GM18526 (cell line): ENCODE measurements around the gene NSD1.

Experiments used
- POLR2A ChIP-seq: IDR thresholded peaks from 3 replicates; pipeline ENCODE4 v1.6.1; 2011; ENCODE audit not compliant: insufficient read length; ENCODE audit errors: extremely low read depth

NSD1 gene

DNA sequence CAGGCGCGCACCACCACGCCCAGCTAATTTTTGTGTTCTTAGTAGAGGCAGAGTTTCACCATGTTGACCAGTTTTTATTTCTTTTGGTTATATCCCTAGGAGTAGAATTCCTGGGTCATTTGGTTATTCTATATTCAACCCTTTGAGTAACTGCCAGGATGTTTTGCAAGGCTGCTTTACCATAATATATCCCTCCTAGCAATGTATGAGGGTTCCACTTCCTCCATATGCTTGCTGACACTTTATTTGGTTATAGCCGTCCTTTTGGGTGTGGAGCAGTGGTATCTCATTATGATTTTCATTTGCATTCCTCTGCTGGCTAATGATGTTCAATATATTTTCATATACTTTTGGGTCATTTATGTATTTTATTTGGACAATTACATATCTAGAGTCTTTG, 88.7 kb downstream of the NSD1 start:
- no peak for TF ChIP-seq POLR2A

DNA sequence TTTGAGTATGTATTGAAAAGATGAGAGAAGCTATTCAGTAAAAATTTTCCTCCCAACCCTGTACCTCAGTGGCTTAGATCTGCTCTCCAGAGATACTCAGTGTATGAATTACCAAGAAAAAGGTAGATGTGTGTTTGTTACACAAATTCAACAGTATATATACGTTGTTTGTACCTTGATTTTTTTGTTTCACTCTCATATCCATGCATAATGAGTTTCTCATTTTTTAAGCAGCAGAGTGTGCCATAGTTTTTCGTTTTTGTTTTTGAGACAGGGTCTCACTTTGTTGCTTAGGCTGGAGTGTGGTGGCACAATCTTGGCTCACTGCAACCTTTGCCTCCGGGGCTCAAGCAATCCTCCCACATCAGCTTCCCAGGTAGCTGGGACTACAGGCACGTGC, 92.2 kb downstream of the NSD1 start:
- TF ChIP-seq POLR2A, result no peak

DNA sequence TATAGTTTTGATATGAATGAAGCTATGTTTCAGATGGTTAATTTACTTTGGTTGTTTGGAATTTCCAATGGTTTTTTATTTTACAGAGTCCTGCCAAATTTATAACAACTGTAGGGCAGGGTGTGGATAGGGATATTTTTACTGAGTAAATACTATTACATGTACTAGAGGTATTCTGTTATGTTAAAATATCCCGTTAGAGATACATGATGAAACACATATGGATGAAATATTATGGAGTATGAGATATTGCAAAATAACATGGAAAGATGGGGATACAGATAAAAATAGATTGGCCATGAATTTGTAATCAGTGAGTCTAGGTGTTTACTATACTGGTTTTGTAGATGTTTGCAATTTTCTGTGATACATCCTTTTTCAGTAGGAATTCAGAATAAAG, 93.3 kb downstream of the NSD1 start:
- TF ChIP-seq POLR2A, result no peak

DNA sequence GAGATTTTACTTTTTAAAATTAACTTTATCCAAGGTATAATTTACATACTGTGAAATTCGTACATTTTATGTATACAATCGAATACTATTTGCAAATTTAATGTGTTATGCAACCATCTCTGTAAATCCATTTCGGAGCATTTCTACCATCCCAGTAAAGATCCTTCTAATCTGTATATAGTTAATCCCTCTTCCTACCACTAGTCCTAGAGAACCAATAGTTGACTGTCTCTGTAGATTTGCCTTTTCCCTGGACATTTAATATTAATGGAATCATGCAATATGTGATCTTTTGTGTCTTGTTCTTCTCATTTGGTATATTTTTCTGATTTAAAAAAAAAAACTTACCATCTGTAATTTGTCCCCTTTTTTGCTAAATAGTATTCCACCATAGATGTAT, 95.2 kb downstream of the NSD1 start:
- no peak for TF ChIP-seq POLR2A

DNA sequence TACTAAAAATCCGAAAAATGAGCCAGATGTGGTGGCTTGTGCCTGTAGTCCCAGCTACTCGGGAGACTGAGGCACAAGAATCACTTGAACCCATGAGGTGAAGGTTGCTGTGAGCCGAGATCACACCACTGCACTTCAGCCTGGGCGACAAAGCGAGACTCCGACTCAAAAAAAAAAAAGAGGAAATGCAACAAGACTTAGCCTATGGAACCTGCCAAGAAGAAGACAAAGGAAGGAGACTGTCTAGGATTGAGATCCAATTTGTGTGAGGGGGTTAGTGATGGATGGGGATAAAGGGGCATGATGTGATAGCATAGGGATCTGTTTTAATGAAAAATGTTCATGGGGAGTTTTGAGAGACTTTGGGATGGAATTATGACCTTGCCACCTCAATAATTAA, 97.1 kb downstream of the NSD1 start:
- TF ChIP-seq POLR2A, result no peak

DNA sequence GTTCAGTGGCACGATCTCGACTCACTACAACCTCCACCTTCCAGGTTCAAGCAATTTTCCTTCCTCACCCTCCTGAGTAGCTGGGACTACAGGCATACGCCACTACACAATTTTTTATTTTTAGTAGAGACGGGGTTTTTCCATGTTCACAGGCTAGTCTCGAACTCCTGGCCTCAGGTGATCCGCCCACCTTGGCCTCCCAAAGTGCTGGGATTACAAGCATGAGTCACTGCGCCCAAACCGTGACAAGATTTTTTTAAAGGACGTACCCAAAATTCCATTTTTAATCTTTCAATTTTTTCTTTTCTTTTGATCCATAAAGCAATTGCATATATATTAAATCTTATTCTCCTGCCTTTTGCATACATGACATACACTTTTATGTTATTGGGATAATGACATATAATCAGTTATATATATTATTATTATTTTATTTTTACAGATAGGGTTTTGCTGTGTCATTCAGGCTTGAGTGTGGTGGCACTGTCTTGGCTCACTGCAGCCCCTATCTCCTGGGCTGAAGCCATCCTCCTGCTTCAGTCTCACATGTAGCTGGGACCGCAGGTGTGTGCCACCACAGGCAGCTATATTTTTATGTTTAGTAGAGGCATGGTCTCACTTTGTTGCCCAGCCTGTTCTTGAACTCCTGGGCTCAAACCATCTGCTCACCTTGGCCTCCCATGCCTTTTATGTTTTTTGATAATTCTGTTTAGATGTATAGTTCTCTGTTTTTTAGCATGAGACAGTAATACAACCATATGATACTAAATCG, 98.1 kb downstream of the NSD1 start:
- no peak for TF ChIP-seq POLR2A

DNA sequence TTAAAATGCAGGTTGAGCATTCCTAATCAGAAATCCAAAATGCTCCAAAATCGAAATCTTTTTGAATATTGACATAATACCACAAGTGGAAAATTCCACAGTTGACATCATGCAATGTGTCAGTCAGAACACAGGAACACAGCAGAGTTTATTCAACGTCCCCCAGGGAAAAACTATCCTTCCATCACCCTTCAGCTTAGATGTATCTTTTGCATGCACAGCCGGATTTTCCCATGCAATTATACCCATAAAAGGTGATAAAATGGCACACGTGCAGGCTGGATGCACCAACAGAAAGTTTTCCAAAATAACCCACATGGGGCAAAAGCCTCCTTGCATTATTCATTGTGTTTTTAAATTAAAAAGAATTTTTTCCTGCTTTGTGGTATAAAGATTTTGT, 98.8 kb downstream of the NSD1 start:
- TF ChIP-seq POLR2A, result no peak

DNA sequence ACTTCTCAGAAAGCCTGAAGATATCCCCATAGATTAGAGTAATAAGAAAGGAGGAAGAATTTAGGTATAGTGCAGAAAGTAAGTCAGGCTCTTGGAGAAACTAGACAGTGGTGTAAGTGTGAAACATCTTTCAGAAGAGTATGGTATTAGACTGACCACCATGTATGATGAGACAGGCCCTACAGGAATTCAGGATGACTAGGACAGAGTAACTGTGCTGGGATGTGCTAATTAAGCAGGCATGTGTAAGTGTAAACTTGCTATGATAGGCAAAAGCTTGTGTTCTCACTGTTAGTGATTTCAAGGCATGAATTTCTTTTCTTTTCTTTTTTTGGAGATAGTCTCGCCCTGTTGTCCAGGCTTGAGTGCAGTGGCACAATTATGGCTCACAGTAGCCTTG, 99.2 kb downstream of the NSD1 start:
- TF ChIP-seq POLR2A, result no peak

DNA sequence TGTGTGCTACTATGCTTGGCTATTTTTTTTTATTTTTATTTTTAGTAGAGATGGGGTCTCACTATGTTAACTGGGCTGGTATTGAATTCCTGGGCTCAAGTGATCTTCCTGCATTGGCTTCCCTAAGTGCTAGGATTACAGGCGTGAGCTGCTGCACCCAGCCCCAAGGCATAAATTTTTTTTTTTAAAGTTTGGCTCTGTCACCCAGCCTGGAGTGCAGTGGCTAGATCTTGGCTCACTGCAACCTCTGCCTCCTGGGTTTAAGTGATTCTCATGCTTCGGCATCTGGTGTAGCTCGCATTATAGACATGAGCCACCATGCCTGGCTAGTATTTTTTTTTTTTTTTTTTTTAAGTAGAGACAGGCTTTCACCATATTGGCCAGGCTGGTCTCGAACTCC, 99.6 kb downstream of the NSD1 start:
- TF ChIP-seq POLR2A, result no peak

DNA sequence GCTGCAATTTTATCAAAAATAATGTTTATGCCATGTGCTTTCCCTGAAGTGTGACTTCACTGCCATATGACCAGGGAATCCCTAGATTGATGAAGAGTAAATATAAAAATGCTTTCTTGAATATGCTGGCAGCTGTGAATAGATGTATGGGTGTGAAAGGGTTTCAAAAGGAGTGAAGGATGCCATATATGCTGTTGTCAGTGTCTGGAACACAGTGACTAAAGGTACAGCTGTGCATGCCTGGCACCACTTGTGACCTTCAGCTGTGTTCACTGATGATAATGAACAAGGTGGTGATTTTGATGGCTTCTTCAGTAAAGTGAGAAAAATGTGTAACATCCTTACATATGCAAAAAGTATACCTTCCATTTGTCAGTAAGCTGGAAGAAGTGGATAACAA, 100.2 kb downstream of the NSD1 start:
- no peak for TF ChIP-seq POLR2A

DNA sequence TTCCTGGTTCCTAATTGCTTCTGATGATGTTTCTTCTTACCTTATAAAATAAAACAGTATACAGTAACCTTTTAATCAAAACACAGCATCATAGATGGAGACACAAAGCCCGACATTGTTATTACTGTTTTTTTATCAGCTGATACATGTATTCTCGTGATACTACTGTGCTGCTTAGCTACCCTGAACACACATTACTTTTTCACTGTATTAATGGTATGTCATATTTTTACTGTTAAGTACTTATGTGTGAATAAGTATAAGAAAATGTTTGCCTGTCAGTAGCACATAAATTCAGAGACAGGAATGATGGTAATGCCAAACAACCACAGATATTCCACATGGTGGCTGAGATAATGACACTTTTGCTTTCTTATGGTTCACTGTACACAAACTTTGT, 101.3 kb downstream of the NSD1 start:
- no peak for TF ChIP-seq POLR2A

DNA sequence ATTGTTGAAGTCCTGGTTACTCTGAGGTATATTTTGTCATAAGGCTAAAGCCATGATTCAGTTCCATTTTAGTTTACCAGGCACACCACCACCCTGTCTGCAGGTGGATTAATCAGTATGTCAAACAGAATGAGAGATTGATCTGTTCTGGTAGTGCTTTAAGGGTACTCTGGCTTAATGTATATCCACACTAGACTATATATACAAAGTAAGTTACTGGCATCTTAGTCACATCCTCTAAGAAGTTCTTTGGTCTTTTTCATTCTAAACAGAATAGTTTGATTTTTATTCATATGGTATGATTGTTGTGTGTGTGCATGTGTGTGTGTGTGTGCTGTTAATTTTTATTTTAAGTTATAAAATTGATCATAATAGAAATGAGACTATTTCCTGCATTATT, 108.2 kb downstream of the NSD1 start:
- no peak for TF ChIP-seq POLR2A

DNA sequence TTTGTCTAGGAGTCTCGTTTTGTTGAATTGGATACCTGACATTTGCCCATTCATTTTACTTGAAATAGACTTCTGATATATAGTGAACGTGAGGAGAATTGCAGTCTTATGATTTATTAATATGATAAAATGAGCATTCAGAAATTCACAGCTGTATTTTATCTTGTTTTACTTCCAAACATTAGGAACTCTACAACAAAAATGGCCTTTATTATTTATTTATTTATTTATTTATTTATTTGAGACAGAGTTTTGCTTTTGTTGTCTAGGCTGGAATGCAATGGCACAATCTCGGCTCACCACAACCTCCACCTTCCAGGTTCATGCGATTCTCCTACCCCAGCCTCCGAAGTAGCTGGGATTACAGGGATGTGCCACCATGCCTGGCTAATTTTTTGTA, 108.7 kb downstream of the NSD1 start:
- no peak for TF ChIP-seq POLR2A

DNA sequence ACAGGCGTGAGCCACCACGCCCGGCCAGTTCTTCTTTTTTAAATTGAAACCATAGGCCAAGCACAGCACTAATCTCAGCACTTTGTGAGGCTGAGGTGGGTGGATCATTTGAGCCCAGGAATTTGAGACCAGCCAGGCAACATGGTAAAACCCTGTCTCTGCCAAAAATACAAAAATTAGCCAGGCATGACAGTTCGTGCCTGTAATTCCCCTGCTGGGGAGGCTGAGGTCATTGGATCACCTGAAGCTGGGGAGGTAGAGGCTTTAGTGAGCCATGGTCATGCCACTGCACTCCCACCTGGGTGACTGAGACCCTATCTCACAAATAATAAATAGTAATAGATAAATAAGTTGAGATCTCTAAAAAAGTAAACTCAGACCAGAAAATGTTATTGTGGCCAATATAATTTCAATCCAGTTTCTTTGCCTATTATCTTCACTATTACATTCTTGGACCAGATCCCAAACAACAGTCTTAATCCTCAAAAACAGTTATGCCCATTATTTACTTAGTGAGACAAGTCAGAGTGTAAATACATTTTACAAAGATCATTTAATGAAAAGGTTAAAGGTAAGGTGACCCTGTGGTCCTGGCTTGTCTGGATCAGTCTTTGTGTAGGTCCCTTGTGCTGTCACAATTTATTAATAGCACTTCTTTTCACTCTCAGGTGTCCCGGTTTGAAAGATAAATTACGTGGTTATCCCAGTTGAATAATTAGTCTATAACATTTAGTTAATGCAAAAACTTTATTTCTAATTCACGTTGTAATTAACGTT, 116.4 kb downstream of the NSD1 start:
- TF ChIP-seq POLR2A, result no peak

DNA sequence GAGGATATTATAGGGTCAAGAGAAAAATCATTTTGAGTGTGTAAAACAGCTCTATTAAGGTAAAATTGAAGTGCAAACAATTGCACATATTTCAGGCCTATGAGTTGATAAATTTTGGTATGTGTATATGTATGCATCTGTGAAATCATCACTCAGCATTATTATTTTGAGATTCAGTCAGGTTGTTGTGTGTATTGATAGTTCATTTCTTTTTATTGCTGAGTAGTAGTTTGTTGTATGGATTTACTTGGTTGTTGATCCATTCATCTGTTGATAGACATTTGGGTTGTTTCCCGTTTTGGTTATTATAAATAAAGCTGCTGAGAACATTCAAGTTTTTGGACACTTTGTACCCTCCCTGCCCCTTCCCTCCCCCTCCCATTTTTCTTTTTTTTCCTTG, 119.7 kb downstream of the NSD1 start:
- no peak for TF ChIP-seq POLR2A

DNA sequence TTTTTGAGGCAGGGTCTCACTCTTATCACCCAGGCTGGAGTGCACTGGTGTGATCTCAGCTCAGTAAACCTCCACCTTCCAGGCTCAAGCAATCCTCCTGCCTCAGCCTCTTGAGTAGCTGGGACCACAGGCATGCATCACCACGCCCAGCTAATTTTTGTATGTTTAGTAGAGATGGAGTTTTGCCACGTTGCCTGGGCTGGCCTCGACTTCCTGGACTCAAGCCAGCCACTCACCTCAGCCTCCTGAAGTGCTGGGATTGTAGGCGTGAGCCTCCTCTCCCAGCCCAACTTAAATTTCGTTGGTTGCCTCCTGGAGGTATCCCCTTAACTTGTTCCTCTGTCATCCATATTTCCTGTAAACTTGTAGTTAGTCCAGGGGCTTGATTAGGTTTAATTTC, 122.7 kb downstream of the NSD1 start:
- TF ChIP-seq POLR2A, result no peak

DNA sequence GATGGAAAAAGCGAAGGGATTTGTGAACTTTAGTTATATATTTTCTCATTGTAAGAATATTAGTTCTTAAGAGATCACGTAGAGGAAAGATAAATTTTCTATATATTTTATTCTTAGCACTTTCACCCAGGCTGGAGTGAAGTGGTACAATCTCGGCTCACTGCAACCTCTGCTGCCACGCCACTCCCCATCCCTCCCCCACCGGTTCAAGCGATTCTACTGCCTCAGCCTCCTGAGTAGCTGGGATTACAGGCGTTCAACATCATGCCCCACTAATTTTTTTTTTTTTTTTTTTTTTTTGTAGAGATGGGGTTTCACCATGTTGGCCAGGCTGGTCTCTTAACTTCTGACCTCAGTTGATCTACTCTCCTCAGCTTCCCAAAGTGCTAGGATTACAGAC, 127.4 kb downstream of the NSD1 start:
- no peak for TF ChIP-seq POLR2A
